Epithelial cell of proximal tubule (primary cell): Measurements from ENCODE around the gene AMBRA1. TPM values are rescaled to one million over a fixed set of nuclear protein-coding genes. Genes with fewer than 3 reads are reported as not detected.

ENCODE experiments used
- DNase-seq: peaks from one replicate; pipeline ENCODE4 v3.0.0-alpha.2; 2011; ENCODE audit warnings: low read depth
- H3K4me3 ChIP-seq: 2 replicates; pipeline ENCODE4 v1.5.1; 2011; ENCODE audit warnings: low read depth, mild to moderate bottlenecking, low read length
- total RNA-seq: library from RNA; depleted of rRNA; stranded (reverse); fragments of >200 nt; gene quantifications from 2 replicates; pipeline ENCODE4 v1.2.3, GENCODE V29; 2015
- TF ChIP-seq, protein P1 (sequence below): conservative IDR thresholded peaks from 2 replicates; pipeline ENCODE4 v1.5.1; 2012; ENCODE audit warnings: low read depth, mild to moderate bottlenecking, low read length

The AMBRA1 gene
- total RNA-seq, 1 donor from 2014 or later, result 21.0 TPM

- TF ChIP-seq, protein P1, sequence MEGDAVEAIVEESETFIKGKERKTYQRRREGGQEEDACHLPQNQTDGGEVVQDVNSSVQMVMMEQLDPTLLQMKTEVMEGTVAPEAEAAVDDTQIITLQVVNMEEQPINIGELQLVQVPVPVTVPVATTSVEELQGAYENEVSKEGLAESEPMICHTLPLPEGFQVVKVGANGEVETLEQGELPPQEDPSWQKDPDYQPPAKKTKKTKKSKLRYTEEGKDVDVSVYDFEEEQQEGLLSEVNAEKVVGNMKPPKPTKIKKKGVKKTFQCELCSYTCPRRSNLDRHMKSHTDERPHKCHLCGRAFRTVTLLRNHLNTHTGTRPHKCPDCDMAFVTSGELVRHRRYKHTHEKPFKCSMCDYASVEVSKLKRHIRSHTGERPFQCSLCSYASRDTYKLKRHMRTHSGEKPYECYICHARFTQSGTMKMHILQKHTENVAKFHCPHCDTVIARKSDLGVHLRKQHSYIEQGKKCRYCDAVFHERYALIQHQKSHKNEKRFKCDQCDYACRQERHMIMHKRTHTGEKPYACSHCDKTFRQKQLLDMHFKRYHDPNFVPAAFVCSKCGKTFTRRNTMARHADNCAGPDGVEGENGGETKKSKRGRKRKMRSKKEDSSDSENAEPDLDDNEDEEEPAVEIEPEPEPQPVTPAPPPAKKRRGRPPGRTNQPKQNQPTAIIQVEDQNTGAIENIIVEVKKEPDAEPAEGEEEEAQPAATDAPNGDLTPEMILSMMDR, result no peak
- no peak overlapping the region for H3K4me3 ChIP-seq
- no peak for DNase-seq
These were observed 85.5 kb downstream of the AMBRA1 start for GRCh38 chr11:46508360-46508759.

- H3K4me3 ChIP-seq, result no peak overlapping the region
- TF ChIP-seq, protein P1, result no peak
- DNase-seq, result no peak
These were observed 87.4 kb downstream of the AMBRA1 start for GRCh38 chr11:46506483-46506791.

GRCh38 chr11:46505741-46506482 lies 87.9 kb downstream of the AMBRA1 start:
- TF ChIP-seq, protein P1, result no peak
- no peak for DNase-seq
- no peak overlapping the region for H3K4me3 ChIP-seq

DNA sequence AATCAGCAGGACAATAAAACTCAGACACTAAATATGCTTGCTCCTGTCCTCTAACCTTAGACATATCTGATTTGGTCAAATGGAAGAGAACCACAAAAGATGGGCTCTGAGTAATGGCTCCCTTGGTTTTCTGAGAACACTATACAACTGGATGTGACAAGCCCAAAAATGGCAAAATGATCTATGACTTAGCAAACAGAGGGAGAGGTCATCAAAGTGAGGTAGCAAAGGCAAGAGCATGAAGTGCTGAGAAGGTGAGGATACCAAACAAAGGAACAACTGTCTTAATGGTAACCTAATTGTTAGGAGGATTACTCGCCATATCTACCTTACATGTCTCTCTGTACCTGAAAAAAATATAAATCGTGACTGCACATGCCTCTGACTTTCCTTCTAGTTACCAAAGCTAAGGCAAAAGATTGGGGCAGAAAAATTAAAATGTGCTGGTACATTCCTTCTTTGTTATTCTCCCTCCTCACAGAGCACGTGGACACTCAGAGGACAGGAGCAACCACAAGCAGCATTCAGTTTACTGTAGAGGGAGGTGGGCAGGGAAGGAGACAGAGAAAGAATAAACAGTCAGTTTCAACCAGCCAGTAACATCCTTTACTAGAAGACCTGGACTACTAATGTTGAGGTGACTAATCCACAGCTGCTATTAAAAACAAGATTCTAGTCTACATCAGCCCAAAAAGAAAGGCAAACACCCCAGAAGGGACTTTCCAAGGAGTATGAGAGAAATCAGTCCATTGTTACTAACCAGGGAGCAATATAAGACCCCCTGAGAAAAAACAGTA lies 88.8 kb downstream of the AMBRA1 start:
- TF ChIP-seq, protein P1, result no peak
- no peak overlapping the region for H3K4me3 ChIP-seq
- no peak for DNase-seq

GRCh38 chr11:46499821-46500220 lies 94.0 kb downstream of the AMBRA1 start:
- TF ChIP-seq, protein P1, result no peak
- H3K4me3 ChIP-seq, result no peak overlapping the region
- DNase-seq, result no peak

- TF ChIP-seq, protein P1, result no peak
- no peak for DNase-seq
- no peak overlapping the region for H3K4me3 ChIP-seq
These were observed 94.9 kb downstream of the AMBRA1 start for GRCh38 chr11:46498968-46499367.
